ENCODE data around the gene SPECC1L.

The SPECC1L gene

DNA sequence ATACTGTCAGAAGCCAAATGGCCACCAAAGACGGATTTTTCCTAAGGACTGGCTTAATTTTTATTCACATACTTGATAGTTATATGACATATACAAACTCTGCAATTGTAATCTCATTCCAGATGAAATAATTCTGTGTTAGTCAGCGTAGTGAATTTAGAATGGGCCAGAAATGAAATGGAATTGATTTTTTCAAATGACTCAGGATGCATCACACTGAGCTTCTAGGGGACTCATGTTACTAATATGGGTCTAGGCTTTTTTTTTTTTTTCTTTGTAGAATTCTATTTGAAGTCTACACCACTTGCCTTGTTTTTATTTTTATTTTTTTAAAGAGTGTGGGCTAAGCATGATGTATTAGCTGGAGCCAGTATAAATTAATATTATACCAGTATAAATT, 62.7 kb downstream of the SPECC1L start:
- Histone ChIP-seq H3K36me3 (ENCODE audit: control insufficient read depth, insufficient read depth, low read length) (peaks cover 3% of the 10 kb centered on the region; the same call in 1 of the 2 replicates), H3K4me1 (ENCODE audit: control insufficient read depth, insufficient read depth, low read length) (peaks cover 1% of the 10 kb centered on the region; the same call in 1 of the 2 replicates), H3K4me3 (ENCODE audit: low read length) (no peak overlapping the region), H3K9me3 (ENCODE audit: control insufficient read depth, insufficient read depth, low read length) (no peaks in the 10 kb centered on the region), H3K27ac (ENCODE audit: low read length) (no peak overlapping the region), H3K27me3 (ENCODE audit: control insufficient read depth, insufficient read depth, low read length) (no peaks in the 10 kb centered on the region)
- no CpG with 5 or more reads among the region's 2 CpGs for WGBS (ENCODE audit: insufficient coverage, insufficient read length)
- DNase-seq (ENCODE audit: low read depth, low spot score), result no peak

DNA sequence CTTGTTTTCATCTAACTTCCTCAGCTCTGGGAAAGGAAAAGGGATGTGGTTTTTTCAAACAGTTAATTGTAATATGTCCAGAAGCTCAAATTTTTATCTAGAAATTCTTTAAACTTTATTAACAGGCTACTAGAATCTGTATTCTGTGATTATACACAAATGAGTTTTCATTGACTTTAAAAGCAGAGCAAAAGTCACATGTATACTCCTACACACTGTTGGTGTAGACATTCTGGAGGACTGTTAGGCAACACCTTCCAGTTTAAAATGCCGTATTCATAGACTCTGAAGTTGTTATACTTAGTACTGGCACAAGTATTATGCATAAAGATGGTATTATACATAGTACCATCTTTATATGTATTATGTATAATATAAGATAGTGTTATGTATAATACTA, 64.9 kb downstream of the SPECC1L start:
- no peak for DNase-seq (ENCODE audit: low read depth, low spot score)
- H3K4me3 ChIP-seq (ENCODE audit: low read length), result no peak overlapping the region
- peaks cover 8% of the 10 kb centered on the region for H3K4me1 ChIP-seq (ENCODE audit: control insufficient read depth, insufficient read depth, low read length)
- H3K36me3 ChIP-seq (ENCODE audit: control insufficient read depth, insufficient read depth, low read length), result peaks cover under 1% of the 10 kb centered on the region; the same call in 1 of the 2 replicates
- no peak overlapping the region for H3K27ac ChIP-seq (ENCODE audit: low read length)
- H3K27me3 ChIP-seq (ENCODE audit: control insufficient read depth, insufficient read depth, low read length), result no peaks in the 10 kb centered on the region
- no CpG with 5 or more reads among the region's 1 CpG for WGBS (ENCODE audit: insufficient coverage, insufficient read length)
- no peaks in the 10 kb centered on the region for H3K9me3 ChIP-seq (ENCODE audit: control insufficient read depth, insufficient read depth, low read length)

DNA sequence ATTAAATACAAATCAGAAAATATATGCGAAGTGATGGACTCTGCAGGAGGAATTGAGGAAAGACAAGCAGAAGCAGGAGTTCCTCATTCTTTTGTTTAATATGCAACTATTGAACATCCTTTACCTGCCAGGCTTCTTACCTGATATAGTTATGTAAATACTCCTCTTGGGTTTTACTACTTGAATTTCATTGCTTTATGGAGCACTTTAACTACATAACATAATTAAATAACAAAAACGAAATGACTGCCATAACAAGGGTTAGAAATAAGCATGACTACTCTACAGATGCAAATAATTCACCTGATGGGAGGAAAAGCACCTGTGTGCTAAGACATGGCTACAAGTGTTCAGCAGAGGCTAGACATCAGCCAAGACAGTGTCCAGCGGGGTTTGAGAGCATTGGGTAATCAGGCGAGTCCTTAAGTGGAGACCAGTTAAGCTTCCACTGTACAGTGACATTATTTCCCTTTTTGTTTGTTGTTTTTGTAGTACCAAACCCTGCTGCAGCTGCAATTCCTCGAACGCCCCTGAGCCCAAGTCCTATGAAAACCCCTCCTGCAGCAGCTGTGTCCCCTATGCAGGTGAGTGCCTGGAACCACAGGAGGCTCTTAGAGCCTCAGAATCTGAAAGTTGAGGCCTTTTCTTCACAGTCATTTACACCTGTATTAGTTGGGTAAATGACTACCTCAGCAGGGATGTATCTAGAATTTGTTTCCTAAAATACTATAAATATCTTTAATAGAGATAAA, 67.4 kb downstream of the SPECC1L start:
- no peak for DNase-seq (ENCODE audit: low read depth, low spot score)
- H3K4me1 ChIP-seq (ENCODE audit: control insufficient read depth, insufficient read depth, low read length), result peaks cover 8% of the 10 kb centered on the region
- H3K36me3 ChIP-seq (ENCODE audit: control insufficient read depth, insufficient read depth, low read length), result peaks cover 3% of the 10 kb centered on the region; the same call in 1 of the 2 replicates
- no CpG with 5 or more reads among the region's 6 CpGs for WGBS (ENCODE audit: insufficient coverage, insufficient read length)
- H3K9me3 ChIP-seq (ENCODE audit: control insufficient read depth, insufficient read depth, low read length), result no peaks in the 10 kb centered on the region
- no peak overlapping the region for H3K27ac ChIP-seq (ENCODE audit: low read length)
- H3K4me3 ChIP-seq (ENCODE audit: low read length), result no peak overlapping the region
- H3K27me3 ChIP-seq (ENCODE audit: control insufficient read depth, insufficient read depth, low read length), result no peaks in the 10 kb centered on the region

DNA sequence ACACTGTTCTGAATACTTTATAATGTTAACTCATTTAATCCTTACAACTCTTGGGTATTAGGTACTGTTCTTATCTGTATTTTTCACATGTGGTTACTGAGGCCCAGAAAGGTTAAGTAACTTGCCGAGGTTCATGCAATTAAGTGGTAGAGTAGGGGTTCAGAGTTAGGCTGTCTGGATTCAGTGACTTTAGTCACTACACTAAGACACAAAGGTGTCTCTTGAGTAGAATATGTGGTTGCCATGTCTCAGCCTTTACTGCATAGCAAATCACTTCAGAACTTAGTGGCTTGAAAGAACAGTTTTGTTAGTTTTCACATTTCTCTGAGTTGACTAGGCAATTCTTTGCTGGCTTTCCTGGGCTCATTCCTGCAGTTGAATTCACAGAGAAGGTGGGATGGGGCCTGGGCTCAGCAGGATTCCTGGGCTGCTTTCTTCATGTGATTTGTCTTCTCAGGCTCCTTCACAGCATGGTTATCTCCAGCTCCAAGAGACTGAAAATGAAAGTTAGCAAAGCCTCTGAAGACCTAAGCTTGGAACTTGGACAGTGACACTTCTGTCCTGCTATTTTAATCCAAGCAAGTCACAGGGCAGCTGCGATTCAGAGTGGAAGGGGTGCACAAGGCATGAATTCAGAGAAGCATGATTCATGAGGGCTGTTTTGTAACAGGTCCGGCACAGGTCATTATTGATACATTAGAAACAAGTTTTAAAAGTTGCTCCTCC, 68.3 kb downstream of the SPECC1L start:
- no peak overlapping the region for H3K4me3 ChIP-seq (ENCODE audit: low read length)
- DNase-seq (ENCODE audit: low read depth, low spot score), result no peak
- peaks cover 3% of the 10 kb centered on the region; the same call in 1 of the 2 replicates for H3K36me3 ChIP-seq (ENCODE audit: control insufficient read depth, insufficient read depth, low read length)
- no CpG with 5 or more reads among the region's 3 CpGs for WGBS (ENCODE audit: insufficient coverage, insufficient read length)
- H3K9me3 ChIP-seq (ENCODE audit: control insufficient read depth, insufficient read depth, low read length), result no peaks in the 10 kb centered on the region
- H3K27ac ChIP-seq (ENCODE audit: low read length), result peak overlapping the region; percentile 96
- no peaks in the 10 kb centered on the region for H3K27me3 ChIP-seq (ENCODE audit: control insufficient read depth, insufficient read depth, low read length)
- H3K4me1 ChIP-seq (ENCODE audit: control insufficient read depth, insufficient read depth, low read length), result peaks cover 8% of the 10 kb centered on the region

DNA sequence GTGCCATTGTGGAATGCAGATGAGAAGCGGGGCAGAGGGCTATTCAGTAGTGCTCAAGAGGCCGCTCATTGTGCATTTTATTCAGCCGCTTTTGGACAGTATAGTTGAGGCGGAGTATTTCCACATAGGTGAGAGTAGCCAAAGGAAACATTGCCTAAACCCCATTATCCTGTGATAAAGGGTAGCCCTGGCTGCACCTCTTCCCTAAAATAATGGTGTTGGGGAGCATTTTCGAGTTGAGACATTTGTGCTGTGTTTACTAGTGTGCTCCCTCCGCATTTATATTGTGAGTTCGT, 68.8 kb downstream of the SPECC1L start:
- H3K27me3 ChIP-seq (ENCODE audit: control insufficient read depth, insufficient read depth, low read length), result no peaks in the 10 kb centered on the region
- WGBS (ENCODE audit: insufficient coverage, insufficient read length), result no CpG with 5 or more reads among the region's 7 CpGs
- peaks cover 8% of the 10 kb centered on the region for H3K4me1 ChIP-seq (ENCODE audit: control insufficient read depth, insufficient read depth, low read length)
- no peak overlapping the region for H3K4me3 ChIP-seq (ENCODE audit: low read length)
- H3K27ac ChIP-seq (ENCODE audit: low read length), result peak overlapping the region; percentile 96
- peaks cover 3% of the 10 kb centered on the region; the same call in 1 of the 2 replicates for H3K36me3 ChIP-seq (ENCODE audit: control insufficient read depth, insufficient read depth, low read length)
- DNase-seq (ENCODE audit: low read depth, low spot score), result no peak
- no peaks in the 10 kb centered on the region for H3K9me3 ChIP-seq (ENCODE audit: control insufficient read depth, insufficient read depth, low read length)

DNA sequence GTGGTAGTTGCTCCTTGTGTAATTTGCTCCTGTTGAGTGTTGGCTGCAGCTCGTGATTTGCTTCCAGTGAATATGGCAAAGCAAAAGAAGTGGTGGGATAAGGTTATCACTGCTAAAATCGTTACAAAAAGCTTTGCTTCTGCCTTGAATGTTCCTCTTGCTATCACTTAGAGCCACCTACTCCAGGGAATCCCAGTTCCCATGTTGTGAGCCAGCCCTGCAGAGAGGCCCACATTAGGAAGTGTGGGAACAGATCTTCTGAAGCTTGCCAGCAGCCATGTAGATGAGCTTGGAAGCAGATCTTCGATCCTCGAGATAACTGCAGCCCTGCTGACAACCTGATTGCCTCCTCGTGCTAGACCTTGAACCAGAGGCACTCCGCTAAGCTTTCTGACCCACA, 71.0 kb downstream of the SPECC1L start:
- Histone ChIP-seq H3K4me1 (ENCODE audit: control insufficient read depth, insufficient read depth, low read length) (peaks cover 8% of the 10 kb centered on the region), H3K36me3 (ENCODE audit: control insufficient read depth, insufficient read depth, low read length) (peaks cover 3% of the 10 kb centered on the region; the same call in 1 of the 2 replicates), H3K4me3 (ENCODE audit: low read length) (no peak overlapping the region), H3K27me3 (ENCODE audit: control insufficient read depth, insufficient read depth, low read length) (no peaks in the 10 kb centered on the region), H3K9me3 (ENCODE audit: control insufficient read depth, insufficient read depth, low read length) (no peaks in the 10 kb centered on the region), H3K27ac (ENCODE audit: low read length) (no peak overlapping the region)
- DNase-seq (ENCODE audit: low read depth, low spot score), result no peak
- WGBS (ENCODE audit: insufficient coverage, insufficient read length), result no CpG with 5 or more reads among the region's 6 CpGs

DNA sequence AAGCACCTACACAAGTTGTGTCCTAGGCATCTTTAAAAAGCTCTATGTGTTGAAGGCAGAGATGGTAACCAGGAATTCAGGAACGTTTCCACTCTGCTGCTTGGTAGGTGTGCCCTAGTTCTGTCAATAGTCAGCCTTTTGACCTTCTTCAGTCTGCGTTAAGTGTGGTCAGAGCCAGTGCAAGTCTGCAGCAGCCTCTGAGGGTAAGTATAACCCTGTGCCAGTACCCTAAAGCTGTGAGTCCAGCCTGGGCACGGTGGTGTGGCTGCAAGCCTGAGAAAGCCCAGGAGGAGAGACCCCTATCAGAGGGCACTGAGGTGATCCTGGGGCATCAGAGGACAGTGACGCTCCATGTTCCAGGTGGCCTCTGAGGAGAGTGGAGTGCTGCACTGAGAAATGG, 80.0 kb downstream of the SPECC1L start:
- Histone ChIP-seq H3K4me3 (ENCODE audit: low read length) (no peak overlapping the region), H3K27ac (ENCODE audit: low read length) (no peak overlapping the region), H3K36me3 (ENCODE audit: control insufficient read depth, insufficient read depth, low read length) (peaks cover 13% of the 10 kb centered on the region), H3K9me3 (ENCODE audit: control insufficient read depth, insufficient read depth, low read length) (no peaks in the 10 kb centered on the region), H3K4me1 (ENCODE audit: control insufficient read depth, insufficient read depth, low read length) (no peaks in the 10 kb centered on the region; the same call in 1 of the 2 replicates), H3K27me3 (ENCODE audit: control insufficient read depth, insufficient read depth, low read length) (no peaks in the 10 kb centered on the region)
- DNase-seq (ENCODE audit: low read depth, low spot score), result no peak
- no CpG with 5 or more reads among the region's 4 CpGs for WGBS (ENCODE audit: insufficient coverage, insufficient read length)

DNA sequence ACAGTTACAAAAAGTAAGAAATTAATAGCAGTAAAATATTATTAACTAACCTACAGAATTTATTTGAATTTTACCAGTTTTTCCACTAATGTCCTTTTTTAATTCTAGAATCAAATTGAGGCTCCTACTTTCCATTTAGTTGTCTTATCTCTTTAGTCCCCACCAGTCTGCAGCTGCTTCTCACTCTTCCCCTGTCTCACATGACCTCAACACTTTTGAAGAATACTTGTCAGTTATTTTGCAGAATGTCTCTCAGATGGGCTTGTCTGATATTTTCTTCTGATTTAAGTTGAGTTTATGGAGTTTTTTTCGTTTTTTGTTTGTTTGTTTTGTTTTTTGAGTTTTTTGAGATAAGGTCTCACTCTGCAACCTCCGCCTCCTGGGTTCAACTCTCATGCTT, 82.5 kb downstream of the SPECC1L start:
- Histone ChIP-seq H3K9me3 (ENCODE audit: control insufficient read depth, insufficient read depth, low read length) (no peaks in the 10 kb centered on the region), H3K4me3 (ENCODE audit: low read length) (no peak overlapping the region), H3K4me1 (ENCODE audit: control insufficient read depth, insufficient read depth, low read length) (no peaks in the 10 kb centered on the region), H3K27me3 (ENCODE audit: control insufficient read depth, insufficient read depth, low read length) (no peaks in the 10 kb centered on the region), H3K27ac (ENCODE audit: low read length) (no peak overlapping the region), H3K36me3 (ENCODE audit: control insufficient read depth, insufficient read depth, low read length) (peaks cover 9% of the 10 kb centered on the region)
- WGBS (ENCODE audit: insufficient coverage, insufficient read length), result 100% methylated on average over 1 of the region's 2 CpGs
- DNase-seq (ENCODE audit: low read depth, low spot score), result no peak

DNA sequence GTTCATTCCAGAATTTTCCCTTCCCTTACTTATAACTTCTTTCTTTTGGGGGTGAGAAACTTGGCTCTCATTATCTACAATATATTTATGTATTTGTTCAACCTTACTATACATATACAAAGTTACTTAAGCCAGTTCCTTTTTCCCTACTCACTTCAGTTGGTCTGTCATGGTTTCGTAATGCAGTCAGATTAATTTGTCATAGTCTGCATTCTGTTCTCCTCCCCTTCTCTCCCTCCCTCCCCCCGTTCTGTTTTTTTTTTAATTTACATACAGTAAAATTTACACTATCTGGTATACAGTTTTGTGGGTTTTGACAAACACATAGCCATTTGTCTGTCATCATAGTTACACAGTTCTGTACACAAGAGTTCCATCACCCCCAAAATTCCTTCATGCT, 84.9 kb downstream of the SPECC1L start:
- Histone ChIP-seq H3K27me3 (ENCODE audit: control insufficient read depth, insufficient read depth, low read length) (no peaks in the 10 kb centered on the region), H3K36me3 (ENCODE audit: control insufficient read depth, insufficient read depth, low read length) (peaks cover 7% of the 10 kb centered on the region), H3K9me3 (ENCODE audit: control insufficient read depth, insufficient read depth, low read length) (no peaks in the 10 kb centered on the region), H3K4me3 (ENCODE audit: low read length) (no peak overlapping the region), H3K27ac (ENCODE audit: low read length) (no peak overlapping the region), H3K4me1 (ENCODE audit: control insufficient read depth, insufficient read depth, low read length) (no peaks in the 10 kb centered on the region)
- DNase-seq (ENCODE audit: low read depth, low spot score), result no peak
- no CpG with 5 or more reads among the region's 2 CpGs for WGBS (ENCODE audit: insufficient coverage, insufficient read length)

DNA sequence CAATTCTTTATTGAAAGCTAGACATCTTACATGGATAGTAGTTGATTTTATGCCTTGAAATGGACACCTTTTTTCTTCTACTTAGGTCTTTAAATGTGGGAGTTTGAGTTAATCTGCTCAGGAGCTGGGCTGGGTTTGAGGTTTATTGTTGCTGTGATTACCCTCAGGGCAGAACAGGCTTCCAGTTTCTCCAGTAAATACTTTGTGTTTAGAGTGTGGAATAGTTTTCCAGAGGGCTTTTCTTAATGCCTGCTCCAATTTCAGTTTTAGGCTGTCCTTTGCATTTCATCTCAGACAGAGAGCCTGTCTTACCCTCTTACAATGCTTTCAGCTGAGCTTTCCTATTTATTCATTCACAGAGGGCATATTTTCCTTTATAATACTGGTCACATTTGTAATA, 86.9 kb downstream of the SPECC1L start:
- Histone ChIP-seq H3K4me3 (ENCODE audit: low read length) (no peak overlapping the region), H3K36me3 (ENCODE audit: control insufficient read depth, insufficient read depth, low read length) (peaks cover 3% of the 10 kb centered on the region; the same call in 1 of the 2 replicates), H3K27me3 (ENCODE audit: control insufficient read depth, insufficient read depth, low read length) (no peaks in the 10 kb centered on the region), H3K4me1 (ENCODE audit: control insufficient read depth, insufficient read depth, low read length) (no peaks in the 10 kb centered on the region), H3K9me3 (ENCODE audit: control insufficient read depth, insufficient read depth, low read length) (no peaks in the 10 kb centered on the region), H3K27ac (ENCODE audit: low read length) (no peak overlapping the region)
- no peak for DNase-seq (ENCODE audit: low read depth, low spot score)

Measured in iPS DF 6.9 (cell line).